ENCODE results near the gene NEFH. TPM values are rescaled to one million over a fixed set of nuclear protein-coding genes. Genes with fewer than 3 reads are reported as not detected.

The NEFH gene
- total RNA-seq, 1 experiment from 2014 or later: not detected

DNA sequence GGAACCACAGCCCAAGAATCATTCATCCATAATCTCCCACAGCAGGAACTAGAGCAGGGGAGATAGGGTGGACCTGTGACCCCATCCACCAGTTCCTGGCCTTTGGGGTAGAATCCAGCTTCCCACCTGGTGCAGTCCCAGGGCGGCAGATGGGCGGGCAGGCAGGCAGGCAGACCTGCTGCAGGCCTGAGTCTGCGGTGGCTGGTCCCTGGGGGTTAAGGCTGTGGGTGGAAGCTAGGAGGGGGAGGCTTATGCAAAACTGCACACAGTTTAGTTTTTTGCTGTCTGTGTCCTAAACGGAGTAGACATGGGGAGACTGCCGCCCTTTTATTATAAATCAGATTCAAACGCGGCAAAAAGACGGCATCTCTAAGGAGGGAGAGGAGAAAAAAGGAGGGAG is 4.5 kb upstream of the NEFH start:
- Histone ChIP-seq H3K4me3 (replicated peaks in 1 of 2; ENCODE audit: low read depth in 1 of 2, low read length in 2 of 2) (no peak overlapping the region), H3K27me3 (ENCODE audit: insufficient read depth, low read length) (no peaks in the 10 kb centered on the region; the same call in 1 of the 2 replicates), H3K4me2 (ENCODE audit: low read length) (no peak overlapping the region), H3K79me2 (ENCODE audit: insufficient read depth, low read length) (no peaks in the 10 kb centered on the region), H3K36me3 (ENCODE audit: control insufficient read depth in 1 of 2, insufficient read depth in 2 of 2, low read length in 2 of 2) (no peaks in the 10 kb centered on the region), H3K9ac (ENCODE audit: low read length) (no peak overlapping the region), H2AFZ (ENCODE audit: low read depth, low read length, poor library complexity, severe bottlenecking) (no peak overlapping the region), H4K20me1 (ENCODE audit: insufficient read depth) (no peaks in the 10 kb centered on the region), H3K9me3 (ENCODE audit: control insufficient read depth in 1 of 2, insufficient read depth in 1 of 2, low read depth in 1 of 2, low read length in 2 of 2) (no peaks in the 10 kb centered on the region), H3K4me1 (ENCODE audit: control insufficient read depth in 1 of 2, insufficient read depth in 2 of 2, low read length in 2 of 2) (peaks cover 4 to 12% of the 10 kb centered on the region in 2 experiments; a peak in 1 of 4 replicates), H3K27ac (ENCODE audit: low read depth, low read length) (no peak overlapping the region), H3K9me2 (ENCODE audit: insufficient read depth) (no peaks in the 10 kb centered on the region)
- ChIA-PET POLR2A (no interaction called here), CTCF (no interaction called here), RAD21 (ENCODE audit: low non-redundant PET in 1 of 2, low total read pairs in 2 of 2, uncharacterized antibody in 2 of 2, unreplicated experiment in 2 of 2) (no interaction called here)
- ATAC-seq (no peak), DNase-seq (ENCODE audit: low read depth, low spot score) (no peak)
- no peak for TF ChIP-seq CBX3 (IDR thresholded peaks at IDR 0.05; ENCODE audit: low read depth)
- TF ChIP-seq YY1 (IDR thresholded peaks at IDR 0.05; ENCODE audit: extremely low read depth, insufficient replicate concordance, low read depth, low read length): no peak
- no peak for TF ChIP-seq ZFX (IDR thresholded peaks at IDR 0.05)
- TF ChIP-seq SRF (IDR thresholded peaks at IDR 0.05; ENCODE audit: low read depth): no peak
- intact Hi-C loops (cut with micrococcal nuclease): no loop called here
- no TSS peak for BruUV-seq (replicated peaks)

DNA sequence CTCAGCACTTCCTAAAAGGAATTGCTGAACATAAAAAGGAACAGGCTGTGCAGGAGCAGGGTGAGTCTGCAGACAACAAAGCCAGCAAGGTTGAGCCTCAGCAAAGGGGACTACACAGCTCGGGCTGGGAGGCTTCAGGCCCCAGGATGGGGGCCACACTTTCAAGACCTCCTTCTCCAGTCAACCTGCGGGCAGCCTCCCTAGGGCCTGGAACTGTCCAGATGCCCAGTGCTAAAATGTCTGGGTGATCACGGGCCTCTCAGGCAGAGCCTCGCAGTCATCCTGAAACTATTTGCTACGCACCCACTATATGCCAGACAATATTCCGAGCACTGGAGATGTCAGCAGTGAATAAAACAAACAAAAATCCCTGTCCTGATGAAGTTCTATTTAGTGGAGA is 3.9 kb upstream of the NEFH start:
- no peak for ATAC-seq
- DNase-seq (ENCODE audit: low read depth, low spot score): no peak
- no peak for TF ChIP-seq SIN3A (IDR thresholded peaks at IDR 0.05; ENCODE audit: low read depth)
- TF ChIP-seq, protein P1, sequence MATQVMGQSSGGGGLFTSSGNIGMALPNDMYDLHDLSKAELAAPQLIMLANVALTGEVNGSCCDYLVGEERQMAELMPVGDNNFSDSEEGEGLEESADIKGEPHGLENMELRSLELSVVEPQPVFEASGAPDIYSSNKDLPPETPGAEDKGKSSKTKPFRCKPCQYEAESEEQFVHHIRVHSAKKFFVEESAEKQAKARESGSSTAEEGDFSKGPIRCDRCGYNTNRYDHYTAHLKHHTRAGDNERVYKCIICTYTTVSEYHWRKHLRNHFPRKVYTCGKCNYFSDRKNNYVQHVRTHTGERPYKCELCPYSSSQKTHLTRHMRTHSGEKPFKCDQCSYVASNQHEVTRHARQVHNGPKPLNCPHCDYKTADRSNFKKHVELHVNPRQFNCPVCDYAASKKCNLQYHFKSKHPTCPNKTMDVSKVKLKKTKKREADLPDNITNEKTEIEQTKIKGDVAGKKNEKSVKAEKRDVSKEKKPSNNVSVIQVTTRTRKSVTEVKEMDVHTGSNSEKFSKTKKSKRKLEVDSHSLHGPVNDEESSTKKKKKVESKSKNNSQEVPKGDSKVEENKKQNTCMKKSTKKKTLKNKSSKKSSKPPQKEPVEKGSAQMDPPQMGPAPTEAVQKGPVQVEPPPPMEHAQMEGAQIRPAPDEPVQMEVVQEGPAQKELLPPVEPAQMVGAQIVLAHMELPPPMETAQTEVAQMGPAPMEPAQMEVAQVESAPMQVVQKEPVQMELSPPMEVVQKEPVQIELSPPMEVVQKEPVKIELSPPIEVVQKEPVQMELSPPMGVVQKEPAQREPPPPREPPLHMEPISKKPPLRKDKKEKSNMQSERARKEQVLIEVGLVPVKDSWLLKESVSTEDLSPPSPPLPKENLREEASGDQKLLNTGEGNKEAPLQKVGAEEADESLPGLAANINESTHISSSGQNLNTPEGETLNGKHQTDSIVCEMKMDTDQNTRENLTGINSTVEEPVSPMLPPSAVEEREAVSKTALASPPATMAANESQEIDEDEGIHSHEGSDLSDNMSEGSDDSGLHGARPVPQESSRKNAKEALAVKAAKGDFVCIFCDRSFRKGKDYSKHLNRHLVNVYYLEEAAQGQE (IDR thresholded peaks at IDR 0.05; ENCODE audit: low read depth): peak; percentile 36
- Histone ChIP-seq H3K9ac (ENCODE audit: low read length) (no peak overlapping the region), H3K9me3 (ENCODE audit: control insufficient read depth in 1 of 2, insufficient read depth in 1 of 2, low read depth in 1 of 2, low read length in 2 of 2) (no peaks in the 10 kb centered on the region), H3K9me2 (ENCODE audit: insufficient read depth) (no peaks in the 10 kb centered on the region), H3K27ac (ENCODE audit: low read depth, low read length) (no peak overlapping the region), H3K79me2 (ENCODE audit: insufficient read depth, low read length) (no peaks in the 10 kb centered on the region), H4K20me1 (ENCODE audit: insufficient read depth) (no peaks in the 10 kb centered on the region), H3K36me3 (ENCODE audit: control insufficient read depth in 1 of 2, insufficient read depth in 2 of 2, low read length in 2 of 2) (no peaks in the 10 kb centered on the region), H3K4me2 (ENCODE audit: low read length) (no peak overlapping the region), H3K4me1 (ENCODE audit: control insufficient read depth in 1 of 2, insufficient read depth in 2 of 2, low read length in 2 of 2) (peaks cover 0 to 8% of the 10 kb centered on the region in 2 experiments; a peak in 1 of 4 replicates), H3K4me3 (replicated peaks in 1 of 2; ENCODE audit: low read depth in 1 of 2, low read length in 2 of 2) (no peak overlapping the region), H2AFZ (ENCODE audit: low read depth, low read length, poor library complexity, severe bottlenecking) (no peak overlapping the region), H3K27me3 (ENCODE audit: insufficient read depth, low read length) (no peaks in the 10 kb centered on the region; the same call in 1 of the 2 replicates)
- ChIA-PET RAD21 (ENCODE audit: low non-redundant PET in 1 of 2, low total read pairs in 2 of 2, uncharacterized antibody in 2 of 2, unreplicated experiment in 2 of 2) (no interaction called here), POLR2A (no interaction called here), CTCF (no interaction called here)
- no TSS peak for BruUV-seq (replicated peaks)
- intact Hi-C loops (cut with micrococcal nuclease): no loop called here
